ENCODE results near the gene ANKRD13D.
A peak's percentile ranks its signal among the peaks of the same experiment; 100 is the strongest.

Gene ANKRD13D

GRCh38 chr11:67270256-67271204 lies 18.6 kb upstream of the ANKRD13D start:
- no peak for TF ChIP-seq CTCF (IDR thresholded peaks at IDR 0.05; ENCODE audit: insufficient read depth, low read depth, low read length, missing control alignments)
- peak overlapping the region; percentile 20 for H3K4me3 ChIP-seq (ENCODE audit: low read length)
- peak; percentile 48 for DNase-seq (ENCODE audit: low read depth)

- no peak for DNase-seq (ENCODE audit: low read depth)
- no peak overlapping the region for H3K4me3 ChIP-seq (ENCODE audit: low read length)
- no peak for TF ChIP-seq CTCF (IDR thresholded peaks at IDR 0.05; ENCODE audit: insufficient read depth, low read depth, low read length, missing control alignments)
Measured at GRCh38 chr11:67271205-67271540, 17.9 kb upstream of the ANKRD13D start.

- TF ChIP-seq CTCF (IDR thresholded peaks at IDR 0.05; ENCODE audit: insufficient read depth, low read depth, low read length, missing control alignments), result no peak
- DNase-seq (ENCODE audit: low read depth), result no peak
- no peak overlapping the region for H3K4me3 ChIP-seq (ENCODE audit: low read length)
Measured at GRCh38 chr11:67271541-67272284, 17.4 kb upstream of the ANKRD13D start.

GRCh38 chr11:67272327-67273259 lies 16.5 kb upstream of the ANKRD13D start:
- TF ChIP-seq CTCF (IDR thresholded peaks at IDR 0.05; ENCODE audit: insufficient read depth, low read depth, low read length, missing control alignments), result no peak
- DNase-seq (ENCODE audit: low read depth), result no peak
- H3K4me3 ChIP-seq (ENCODE audit: low read length), result no peak overlapping the region

GRCh38 chr11:67273260-67273990 lies 15.7 kb upstream of the ANKRD13D start:
- TF ChIP-seq CTCF (IDR thresholded peaks at IDR 0.05; ENCODE audit: insufficient read depth, low read depth, low read length, missing control alignments), result no peak
- no peak for DNase-seq (ENCODE audit: low read depth)
- no peak overlapping the region for H3K4me3 ChIP-seq (ENCODE audit: low read length)

Data from epithelial cell of esophagus (primary cell).